Right renal pelvis (tissue), 4 donors: ENCODE data around the gene TNIP2. TPM values are rescaled to one million over a fixed set of nuclear protein-coding genes. Genes with fewer than 3 reads are reported as not detected.
"Not testable (repeated sequence)": the region's sequence is repeated elsewhere in the genome, so short reads cannot be mapped to it uniquely, and the experiment has no call there.

Experiments used
- DNase-seq, 4 donors: peaks; one replicate each; pipeline ENCODE4 v3.0.0-alpha.2; 2013; ENCODE audit warnings: low read depth in 4 of 4, low spot score in 3 of 4, missing footprints in 1 of 4
- polyA plus RNA-seq, 4 donors: library from polyadenylated mRNA; unstranded; fragments of 120-200 nt; gene quantifications; one replicate each; pipeline ENCODE4 v1.2.1, GENCODE V29; 2013; ENCODE audit not compliant: insufficient read length in 4 of 4

The TNIP2 gene
- polyA plus RNA-seq, 4 donors = 15.2 to 22.8 (median 17.8) TPM

DNA sequence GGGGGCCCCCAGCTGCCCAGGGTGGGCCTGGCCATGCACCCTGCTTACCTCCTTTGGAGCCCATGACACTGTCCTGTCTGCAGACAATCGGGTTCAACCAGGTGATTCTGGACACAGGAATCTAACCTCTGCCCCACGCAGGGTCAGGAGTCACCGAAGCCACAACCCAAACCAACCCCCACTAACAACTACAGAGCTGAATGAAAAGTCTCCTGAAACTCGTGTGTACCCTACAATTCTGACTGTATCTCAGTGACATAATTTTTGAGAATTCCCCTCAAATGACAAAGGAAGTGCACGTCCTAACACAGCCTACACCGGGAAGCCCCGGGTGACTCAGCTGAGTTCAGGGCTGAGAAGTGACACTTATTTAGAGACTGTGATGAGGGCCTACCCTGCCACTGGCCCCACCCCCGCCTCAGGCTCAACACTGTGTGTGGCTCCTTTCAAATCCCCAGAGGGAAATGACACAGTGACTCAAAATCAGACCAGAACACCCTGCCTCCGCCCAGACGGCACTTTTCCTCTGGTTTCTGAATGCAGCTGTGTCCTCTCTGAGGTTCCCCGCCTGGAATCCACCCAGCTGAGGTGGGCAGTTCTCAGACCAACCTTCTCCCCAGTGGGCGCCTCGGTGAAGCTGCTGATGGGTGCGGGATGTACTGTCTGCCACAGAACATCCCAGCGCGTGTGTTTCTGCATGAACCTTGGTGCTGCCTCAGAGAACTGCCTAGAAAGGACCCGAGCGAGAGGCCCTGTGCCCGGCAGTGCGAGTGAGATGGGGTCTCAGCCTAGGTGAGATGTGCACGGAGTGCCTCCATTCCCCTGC is 9.9 kb downstream of the TNIP2 start:
- no peak for DNase-seq

GRCh38 chr4:2745516-2745915 is 10.6 kb downstream of the TNIP2 start:
- no peak for DNase-seq

DNA sequence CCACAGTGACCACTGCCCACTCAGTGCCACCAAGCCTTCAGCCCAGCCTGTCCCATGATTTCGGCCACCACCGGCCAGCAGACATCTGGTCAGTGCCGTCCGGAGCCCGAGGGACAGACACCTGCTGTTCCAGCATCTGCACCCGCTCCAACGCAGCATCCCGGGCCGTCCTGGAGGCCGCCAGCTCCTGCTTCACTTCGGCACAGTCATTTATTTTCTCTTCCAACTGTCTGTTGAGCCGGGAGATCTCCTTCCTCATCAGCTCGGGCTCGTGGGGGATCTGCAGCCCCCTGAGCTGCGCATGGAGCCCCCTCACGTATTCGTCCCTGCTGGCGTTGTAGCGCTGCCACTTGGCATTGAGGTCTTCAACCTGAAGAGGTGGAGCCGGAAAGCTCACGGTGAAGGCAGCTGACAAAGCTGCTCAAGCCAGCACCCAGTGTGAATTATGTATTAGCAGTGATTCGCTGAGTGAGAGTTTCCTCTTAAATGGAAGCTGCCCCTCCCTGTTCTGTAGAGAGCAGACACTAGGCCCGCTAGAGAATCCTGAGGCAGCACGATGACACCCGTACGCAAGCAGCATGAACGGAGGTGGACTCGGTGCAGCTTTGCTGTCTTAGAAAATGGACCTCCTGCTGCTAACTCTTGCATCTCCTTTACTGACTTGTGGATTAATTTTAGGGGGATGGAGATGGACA is 11.4 kb downstream of the TNIP2 start:
- no peak for DNase-seq

DNA sequence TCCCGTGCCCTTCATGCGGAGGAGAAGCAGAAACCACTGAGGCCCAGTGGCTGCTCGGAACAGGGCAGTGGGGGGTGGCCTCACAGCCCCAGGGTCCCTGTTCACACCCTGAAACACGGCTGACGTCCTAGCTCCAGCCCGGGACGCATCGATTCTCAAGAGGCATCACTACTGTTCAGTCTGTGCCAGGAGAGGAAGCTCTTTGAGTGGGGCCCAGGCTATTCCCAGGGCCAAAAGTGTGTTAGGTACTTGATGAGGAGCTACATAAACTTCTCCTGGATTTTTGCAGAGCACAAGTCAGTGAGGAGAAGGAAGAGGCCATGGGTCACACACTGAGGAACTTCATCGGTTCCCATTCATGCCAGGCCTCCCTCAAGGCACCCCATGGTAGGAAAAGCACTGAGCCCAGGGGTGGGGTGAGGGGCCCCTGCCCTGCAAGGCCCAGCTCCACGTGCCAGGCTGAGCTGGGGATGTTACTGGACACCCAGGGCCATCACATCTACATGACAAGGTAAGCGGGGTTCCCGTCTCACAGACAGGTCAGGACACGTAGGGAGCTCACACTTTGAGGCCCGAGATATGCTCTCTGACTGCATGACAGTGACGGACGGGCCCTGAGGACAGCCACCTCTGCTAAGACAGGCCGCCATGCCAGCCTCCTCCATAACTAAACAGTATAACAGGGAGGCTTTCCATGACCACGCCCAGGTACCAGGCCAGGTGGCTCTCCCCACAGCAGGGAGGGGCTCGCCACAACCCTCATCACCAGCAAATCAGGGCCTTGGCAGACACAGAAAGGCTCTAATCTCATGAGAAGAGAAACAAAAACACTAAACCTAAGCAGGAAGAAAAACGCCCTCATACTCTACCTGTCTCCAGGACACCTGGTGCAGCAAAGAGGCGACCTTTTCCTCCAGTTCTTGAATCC is 12.4 kb downstream of the TNIP2 start:
- DNase-seq = no peak

DNA sequence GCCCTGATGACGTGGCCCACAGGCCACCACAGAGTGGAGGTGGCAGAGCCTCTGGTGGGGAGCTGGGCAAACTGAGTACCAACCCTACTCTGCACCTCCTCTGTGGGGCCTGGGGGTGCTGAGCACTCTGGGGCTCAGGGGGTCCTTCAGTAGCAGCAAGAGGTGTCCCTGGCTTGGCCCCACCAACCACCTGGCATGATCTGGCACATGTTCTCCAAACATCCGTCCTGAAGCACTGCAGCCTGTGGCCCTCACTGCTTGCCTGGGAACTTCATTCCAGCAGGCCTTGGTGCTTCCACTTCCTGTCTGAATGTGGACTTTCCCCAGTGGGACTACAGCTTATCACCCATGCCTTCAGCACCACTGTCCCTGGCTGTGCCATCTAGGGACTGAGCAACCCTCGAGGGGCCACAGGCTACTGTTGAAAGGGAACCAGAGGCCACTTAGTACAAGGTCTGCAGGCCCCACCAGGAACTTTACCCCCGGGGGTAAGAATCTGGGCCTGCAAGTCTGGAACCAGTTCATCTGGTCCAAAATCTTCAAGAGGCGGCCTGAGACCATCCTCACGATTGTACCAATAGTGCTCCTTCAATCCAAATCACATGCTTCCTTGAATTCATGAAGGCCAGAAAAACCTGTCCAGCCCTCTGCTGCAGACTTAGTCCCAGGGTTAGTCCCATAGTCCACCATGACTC is 13.2 kb downstream of the TNIP2 start:
- no peak for DNase-seq

- DNase-seq = no peak
Observed at GRCh38 chr4:2742081-2742822, 13.9 kb downstream of the TNIP2 start.

GRCh38 chr4:2741626-2742025 is 14.5 kb downstream of the TNIP2 start:
- no peak for DNase-seq

DNA sequence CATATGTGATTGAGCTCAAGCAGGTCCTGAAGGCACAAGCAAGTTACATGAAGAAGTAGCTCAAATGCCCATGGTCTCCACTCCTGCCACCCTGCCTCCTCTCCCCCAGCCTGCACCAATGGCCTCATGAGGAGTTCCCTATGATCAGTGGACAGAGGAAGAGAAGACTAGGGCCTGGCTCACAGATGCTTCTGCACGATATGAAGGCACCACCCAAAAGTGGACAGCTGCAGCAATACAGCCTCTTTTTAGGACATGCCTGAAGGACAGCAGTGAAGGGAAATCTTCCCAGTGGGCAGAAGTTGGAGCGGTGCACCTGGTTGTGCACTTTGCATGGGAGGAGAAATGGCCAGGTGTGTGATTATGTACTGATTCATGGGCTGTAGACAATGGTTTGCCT is 17.8 kb downstream of the TNIP2 start:
- not testable (repeated sequence) for DNase-seq

DNA sequence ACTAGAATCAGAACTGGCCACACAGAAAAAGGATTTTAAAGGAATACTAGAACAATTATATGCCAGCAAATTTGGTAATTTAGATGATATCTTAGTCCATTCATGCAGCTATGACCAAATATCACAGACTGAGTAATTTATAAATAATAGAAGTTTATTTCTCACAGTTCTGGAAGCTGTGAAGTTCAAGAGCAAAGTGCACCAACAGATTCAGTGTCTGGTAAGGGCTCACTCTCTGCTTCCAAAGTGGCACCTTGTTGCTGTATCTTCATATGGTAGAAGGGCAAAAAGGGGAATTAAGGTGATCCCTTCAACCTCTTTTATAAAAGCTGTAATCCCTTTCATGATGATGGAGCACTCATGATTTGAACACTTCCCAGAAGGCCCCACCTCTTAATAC is 20.3 kb downstream of the TNIP2 start:
- no peak for DNase-seq

DNA sequence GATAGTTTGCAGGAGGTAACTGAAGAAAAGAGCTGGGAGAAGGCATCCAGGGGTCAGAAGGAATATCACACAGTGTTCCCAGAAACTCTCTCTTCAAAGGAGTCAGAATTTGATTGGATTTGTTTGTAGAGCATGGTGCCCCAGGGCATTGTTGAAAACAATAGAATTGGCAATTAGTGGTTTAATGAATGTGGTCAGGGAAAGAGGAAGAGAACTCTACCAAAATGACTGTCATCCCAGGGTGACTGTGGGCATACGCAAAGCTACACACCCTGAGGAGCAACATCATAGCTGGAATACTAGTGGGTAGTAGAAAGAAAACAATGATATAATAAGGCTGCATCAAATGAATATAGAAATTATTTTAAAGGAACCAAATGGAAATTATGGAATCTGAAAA is 21.5 kb downstream of the TNIP2 start:
- DNase-seq = no peak

- DNase-seq = no peak
Observed at GRCh38 chr4:2733844-2734574, 22.1 kb downstream of the TNIP2 start.

DNA sequence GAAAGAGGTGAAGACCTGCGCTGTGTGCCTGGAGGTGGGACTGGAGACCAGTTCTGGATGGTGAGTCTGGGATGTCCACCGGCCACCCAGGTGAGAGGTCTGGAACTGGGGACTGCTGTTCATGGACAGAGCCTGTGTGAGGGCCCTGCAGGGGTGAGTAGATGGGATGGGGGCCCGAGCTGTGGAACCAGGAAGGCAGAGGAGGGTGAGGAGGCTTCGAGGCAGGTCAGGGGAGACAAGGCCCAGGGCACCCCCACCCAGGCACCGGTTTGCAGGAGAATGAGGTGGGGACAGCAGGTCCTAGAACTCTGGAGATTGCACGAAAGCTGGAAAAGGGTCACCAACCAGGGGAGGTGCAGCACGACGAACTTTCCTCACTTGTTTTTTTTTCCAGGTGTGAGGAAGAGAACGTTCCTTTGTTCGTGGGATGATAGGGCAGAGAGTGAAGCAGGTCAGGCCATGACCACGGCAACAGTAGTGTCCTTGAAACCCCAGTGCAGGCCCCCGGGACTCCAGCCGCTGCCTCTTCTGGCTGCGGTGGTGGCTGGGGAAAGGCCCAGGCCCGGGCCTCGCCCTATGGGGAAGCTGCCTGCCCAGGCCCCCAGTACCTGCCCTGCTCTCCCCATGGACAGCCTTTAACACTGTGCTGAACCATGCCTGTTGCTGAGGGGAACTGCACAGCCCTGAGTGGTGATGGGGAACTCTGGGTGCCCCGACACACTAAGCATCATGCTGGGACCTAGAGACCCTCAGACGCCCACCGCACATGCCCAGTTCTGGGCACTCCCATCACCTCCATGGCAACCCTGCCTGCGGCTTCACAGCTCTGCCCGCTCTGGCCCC is 22.9 kb downstream of the TNIP2 start:
- no peak for DNase-seq

DNA sequence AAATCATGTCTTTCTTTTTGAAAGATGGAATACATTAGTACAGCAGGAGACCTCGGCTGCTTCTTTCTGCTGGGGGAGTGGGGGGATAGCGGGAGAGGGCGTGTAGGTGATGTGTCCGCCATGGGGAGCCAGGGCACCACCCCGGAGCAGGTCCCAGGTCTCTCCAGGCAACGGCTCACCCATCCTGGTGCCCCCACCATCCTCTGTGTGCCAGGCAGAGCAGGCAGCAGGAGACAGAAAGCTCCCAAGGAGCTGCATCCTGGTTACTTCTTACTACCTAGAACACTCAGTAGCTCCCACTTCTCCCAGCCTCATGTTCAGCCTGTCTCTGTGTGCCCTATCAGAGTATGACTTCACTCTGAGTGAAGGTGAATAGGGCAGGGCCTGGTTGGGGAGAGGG is 23.6 kb downstream of the TNIP2 start:
- no peak for DNase-seq

DNA sequence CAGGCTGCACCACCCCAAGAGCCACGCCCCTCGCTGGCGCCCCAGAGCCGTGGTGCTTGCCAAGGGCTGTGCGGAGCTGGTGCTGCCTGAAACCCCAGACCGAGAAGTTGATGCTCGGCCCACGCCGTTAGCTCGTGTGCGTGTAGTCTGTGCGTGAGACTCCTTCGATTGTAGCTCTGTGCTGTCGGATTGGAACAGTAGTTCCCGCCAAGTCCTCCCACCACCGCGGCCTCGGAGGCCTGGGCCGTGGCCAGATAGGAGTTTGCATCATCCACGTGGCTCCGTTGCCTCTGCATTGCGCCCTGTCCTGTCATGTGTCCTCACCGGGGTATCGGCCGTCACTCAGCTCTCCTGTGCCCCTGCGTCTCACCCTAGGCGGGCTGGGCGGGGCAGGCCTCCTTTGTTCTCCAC is 24.2 kb downstream of the TNIP2 start:
- DNase-seq = no peak

DNA sequence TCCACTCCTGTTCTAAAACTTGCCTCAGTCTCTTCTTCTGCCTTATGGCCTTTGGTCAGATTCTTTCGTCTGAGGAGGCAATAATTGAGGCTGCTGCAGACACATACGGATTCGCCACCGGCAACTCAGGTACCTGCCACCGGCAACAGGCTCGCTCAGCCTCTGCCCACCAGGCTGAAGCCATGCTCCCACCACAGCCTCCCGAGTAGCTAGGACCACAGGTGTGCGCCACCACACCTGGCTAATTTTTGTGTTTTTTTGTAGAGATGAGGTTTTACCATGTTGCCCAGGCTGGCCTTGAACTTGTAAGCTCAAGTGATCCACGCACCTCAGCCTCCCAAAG is 26.6 kb downstream of the TNIP2 start:
- DNase-seq = no peak

DNA sequence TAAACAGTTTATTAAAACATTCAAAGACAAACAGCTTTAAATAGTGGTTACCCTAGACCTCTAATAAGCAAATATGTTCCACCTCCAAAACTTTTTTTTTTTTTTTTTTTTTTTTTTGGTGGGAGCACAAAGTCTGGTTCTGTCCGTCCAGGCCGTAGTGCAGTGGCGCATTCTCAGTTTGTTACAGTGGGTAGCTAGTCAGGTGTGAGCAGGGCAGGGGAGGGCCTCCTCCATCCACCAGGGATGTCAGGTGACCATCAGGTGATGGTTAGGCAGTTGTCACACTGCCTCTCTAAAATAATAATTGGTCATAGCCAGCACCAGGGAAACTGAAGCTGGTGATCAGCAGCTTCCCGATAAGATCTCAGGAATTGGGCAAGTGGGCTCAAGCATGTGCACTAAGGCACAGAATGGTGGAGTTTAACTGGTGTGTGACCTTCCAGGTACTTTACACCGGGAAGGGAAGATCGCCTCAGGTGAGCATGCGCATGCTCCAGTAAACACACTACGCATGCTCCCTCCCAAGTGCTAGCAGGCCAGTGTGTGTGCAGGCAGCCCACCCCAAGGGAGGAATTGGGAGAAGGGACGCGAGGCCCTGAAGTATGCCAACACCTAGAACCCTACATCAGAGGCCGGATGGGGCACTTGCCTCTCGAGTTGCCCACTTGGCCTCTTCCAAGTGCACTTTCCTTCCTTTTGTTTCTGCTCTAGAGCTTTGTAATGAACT is 27.2 kb downstream of the TNIP2 start:
- DNase-seq = no peak

DNA sequence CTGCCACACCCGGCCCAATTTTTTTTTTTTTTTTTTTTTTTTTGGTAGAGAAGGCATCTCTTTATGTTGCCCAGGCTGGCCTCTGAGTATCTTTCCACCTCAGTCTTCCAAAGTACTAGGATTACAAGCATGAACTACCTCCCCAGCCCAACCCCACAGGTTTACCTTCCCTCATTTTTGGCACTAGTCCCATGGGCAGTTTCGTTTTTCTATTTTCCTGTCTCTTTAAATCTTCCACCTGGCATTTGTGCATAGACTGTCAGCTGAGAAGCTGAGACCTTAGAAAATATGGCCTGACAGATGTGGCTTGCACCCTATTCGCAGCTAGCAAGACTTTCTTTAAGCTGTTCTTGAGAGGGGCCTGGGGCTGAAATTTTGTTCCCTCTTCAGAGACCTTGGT is 27.9 kb downstream of the TNIP2 start:
- no peak for DNase-seq

DNA sequence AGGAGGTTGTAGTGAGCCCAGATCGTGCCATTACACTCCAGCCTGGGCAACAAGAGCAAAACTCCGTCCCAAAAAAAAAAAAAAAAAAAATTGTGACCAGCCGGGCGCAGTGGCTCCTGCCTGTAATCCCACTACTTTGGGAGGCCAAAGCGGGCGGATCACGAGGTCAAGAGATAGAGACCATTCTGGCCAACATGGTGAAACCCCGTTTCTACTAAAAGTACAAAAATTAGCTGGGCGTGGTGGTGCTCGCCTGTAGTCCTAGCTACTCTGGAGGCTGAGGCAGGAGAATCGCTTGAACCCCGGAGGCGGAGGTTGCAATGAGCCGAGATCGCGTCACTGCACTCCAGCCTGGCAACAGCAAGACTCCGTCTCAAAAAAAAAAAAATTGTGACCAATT is 29.3 kb downstream of the TNIP2 start:
- not testable (repeated sequence) for DNase-seq
